ENCODE measurements around the gene LRRC4C.

GRCh38 chr11:40754297-40754696 is 705.2 kb downstream of the LRRC4C start:
- TF ChIP-seq EZH2 (IDR thresholded peaks at IDR 0.05; ENCODE audit: borderline replicate concordance, low read depth, low read length, severe bottlenecking) = no peak
- TF ChIP-seq, protein P1, sequence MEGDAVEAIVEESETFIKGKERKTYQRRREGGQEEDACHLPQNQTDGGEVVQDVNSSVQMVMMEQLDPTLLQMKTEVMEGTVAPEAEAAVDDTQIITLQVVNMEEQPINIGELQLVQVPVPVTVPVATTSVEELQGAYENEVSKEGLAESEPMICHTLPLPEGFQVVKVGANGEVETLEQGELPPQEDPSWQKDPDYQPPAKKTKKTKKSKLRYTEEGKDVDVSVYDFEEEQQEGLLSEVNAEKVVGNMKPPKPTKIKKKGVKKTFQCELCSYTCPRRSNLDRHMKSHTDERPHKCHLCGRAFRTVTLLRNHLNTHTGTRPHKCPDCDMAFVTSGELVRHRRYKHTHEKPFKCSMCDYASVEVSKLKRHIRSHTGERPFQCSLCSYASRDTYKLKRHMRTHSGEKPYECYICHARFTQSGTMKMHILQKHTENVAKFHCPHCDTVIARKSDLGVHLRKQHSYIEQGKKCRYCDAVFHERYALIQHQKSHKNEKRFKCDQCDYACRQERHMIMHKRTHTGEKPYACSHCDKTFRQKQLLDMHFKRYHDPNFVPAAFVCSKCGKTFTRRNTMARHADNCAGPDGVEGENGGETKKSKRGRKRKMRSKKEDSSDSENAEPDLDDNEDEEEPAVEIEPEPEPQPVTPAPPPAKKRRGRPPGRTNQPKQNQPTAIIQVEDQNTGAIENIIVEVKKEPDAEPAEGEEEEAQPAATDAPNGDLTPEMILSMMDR (IDR thresholded peaks at IDR 0.05; ENCODE audit: borderline replicate concordance, extremely low read depth, low read length, poor library complexity, severe bottlenecking) = no peak
